HFF-Myc (cell line): ENCODE measurements around the gene STC2.

Experiments
- DNase-seq: peaks from one replicate; pipeline ENCODE4 v3.0.0-alpha.2; 2011; ENCODE audit warnings: low read depth; ENCODE audit errors: extremely low read depth
- H3K4me3 ChIP-seq: replicated peaks from 2 replicates; pipeline ENCODE4 v1.5.1; 2011; ENCODE audit warnings: low read depth, mild to moderate bottlenecking, control low read depth, low read length
- CTCF ChIP-seq: IDR thresholded peaks from 2 replicates; pipeline ENCODE4 v1.5.1; 2012; ENCODE audit warnings: mild to moderate bottlenecking, low read depth, low read length, control low read depth; ENCODE audit errors: missing control alignments

Gene STC2

DNA sequence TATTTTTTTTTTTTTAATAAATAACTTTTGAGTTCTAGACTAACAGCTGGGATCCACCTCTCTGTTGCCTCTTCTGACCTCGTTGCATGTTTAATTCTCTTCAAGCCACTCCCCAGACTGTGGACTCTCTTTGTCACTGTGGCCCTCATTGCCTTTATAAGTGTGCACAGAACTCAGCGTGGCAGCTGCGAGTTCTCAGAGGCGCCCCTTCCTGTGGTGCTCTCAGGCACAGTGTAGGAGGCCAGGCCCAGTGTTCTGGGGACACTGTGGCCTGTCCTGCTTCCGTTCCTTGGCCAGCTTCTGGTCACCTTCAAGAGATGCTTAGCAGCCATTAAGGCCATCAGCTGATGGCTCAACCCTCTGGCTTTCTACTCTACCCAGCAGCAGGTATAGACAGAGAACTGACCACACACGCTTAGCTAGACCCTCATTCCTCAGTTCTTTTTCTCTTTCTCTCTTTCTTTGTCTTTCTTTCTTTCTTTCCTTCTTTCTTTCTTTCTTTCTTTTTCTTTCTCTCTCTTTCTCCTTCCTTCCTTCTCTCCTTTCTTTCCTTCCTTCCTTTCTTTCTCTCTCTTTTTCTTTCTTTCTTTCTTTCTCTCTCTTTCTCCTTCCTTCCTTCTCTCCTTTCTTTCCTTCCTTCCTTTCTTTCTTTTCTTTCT, 27.7 kb downstream of the STC2 start:
- TF ChIP-seq CTCF = no peak
- DNase-seq = no peak
- H3K4me3 ChIP-seq = no peak overlapping the region

- H3K4me3 ChIP-seq = no peak overlapping the region
- TF ChIP-seq CTCF = no peak
- no peak for DNase-seq
These were observed 28.4 kb downstream of the STC2 start for GRCh38 chr5:173299820-173300219.

GRCh38 chr5:173298213-173298926, 29.8 kb downstream of the STC2 start:
- no peak overlapping the region for H3K4me3 ChIP-seq
- no peak for DNase-seq
- no peak for TF ChIP-seq CTCF

GRCh38 chr5:173297813-173298212, 30.4 kb downstream of the STC2 start:
- H3K4me3 ChIP-seq = no peak overlapping the region
- DNase-seq = no peak
- TF ChIP-seq CTCF = no peak

DNA sequence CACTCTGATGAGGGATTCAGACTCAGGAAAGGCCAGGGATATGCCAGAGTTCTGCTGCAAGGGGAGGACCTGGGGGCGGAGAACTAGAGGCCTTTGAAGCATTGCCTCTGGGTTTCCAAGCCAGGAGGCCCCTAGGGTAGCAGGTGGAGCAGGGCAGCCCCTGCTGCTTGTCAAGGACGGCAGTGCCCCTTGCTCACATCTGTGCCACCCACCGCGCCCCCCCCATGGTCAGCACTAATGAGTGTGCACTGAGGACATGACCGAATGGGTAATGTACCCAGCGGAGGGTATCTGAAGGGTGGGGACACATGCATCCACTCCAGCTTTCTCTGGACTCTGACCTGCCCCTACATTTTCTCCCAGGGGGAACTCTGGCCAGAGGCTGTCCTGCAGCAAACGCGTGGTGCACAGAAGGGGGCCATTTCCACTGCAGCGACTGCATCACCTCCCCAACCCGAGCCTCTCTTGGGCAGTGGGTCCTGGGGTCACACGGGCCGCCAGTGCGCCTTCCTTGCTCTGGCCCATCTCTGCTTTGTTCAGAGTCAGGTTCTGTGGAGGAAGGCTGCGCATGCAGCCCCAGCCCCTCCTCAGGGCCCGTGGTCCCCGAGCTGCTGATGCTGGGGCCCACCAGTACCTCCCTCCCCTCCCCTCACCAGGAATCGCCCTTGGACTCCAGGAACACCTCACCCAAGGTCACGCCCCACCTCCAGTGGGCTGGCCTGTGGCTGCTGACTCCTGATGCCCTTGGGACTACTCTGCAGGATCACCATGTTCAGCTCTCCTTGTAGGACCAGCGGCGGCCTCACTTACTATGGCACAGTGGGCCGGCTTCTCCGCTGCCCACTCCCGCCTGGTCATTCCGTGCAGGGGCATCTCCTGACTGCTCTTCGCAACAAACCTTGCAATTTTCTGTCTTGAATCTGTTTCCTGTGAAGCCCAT, 31.2 kb downstream of the STC2 start:
- TF ChIP-seq CTCF = no peak
- H3K4me3 ChIP-seq = no peak overlapping the region
- DNase-seq = no peak

GRCh38 chr5:173295796-173296195, 32.4 kb downstream of the STC2 start:
- H3K4me3 ChIP-seq = no peak overlapping the region
- no peak for DNase-seq
- no peak for TF ChIP-seq CTCF
